GM06990 (cell line): ENCODE data around the gene DCAF11.

Experiments
- DNase-seq: peaks from one replicate; pipeline ENCODE4 v3.0.0-alpha.2; 2011; ENCODE audit not compliant: insufficient read length; ENCODE audit errors: extremely low read depth
- H3K27me3 ChIP-seq: replicated peaks from 2 replicates; pipeline ENCODE4 v1.6.0; 2011; ENCODE audit warnings: low read length; ENCODE audit not compliant: control insufficient read depth, insufficient read depth
- H3K36me3 ChIP-seq: 2 replicates; pipeline ENCODE4 v1.5.1; 2011; ENCODE audit warnings: low read length; ENCODE audit not compliant: control insufficient read depth, insufficient read depth
- H3K4me3 ChIP-seq: replicated peaks from 2 replicates; pipeline ENCODE4 v1.5.1; 2011; ENCODE audit warnings: low read depth, mild to moderate bottlenecking, control low read depth, low read length
- CTCF ChIP-seq: IDR thresholded peaks from 2 replicates; pipeline ENCODE4 v1.5.1; 2011; ENCODE audit warnings: low read length, control low read depth, mild to moderate bottlenecking, inconsistent platforms; ENCODE audit not compliant: insufficient read depth, poor library complexity, severe bottlenecking

The DCAF11 gene

GRCh38 chr14:24072436-24072835 lies 42.1 kb upstream of the DCAF11 start:
- no peak for TF ChIP-seq CTCF
- DNase-seq, result no peak
- no peaks in the 10 kb centered on the region for H3K36me3 ChIP-seq
- H3K4me3 ChIP-seq, result no peak overlapping the region
- no peaks in the 10 kb centered on the region; the same call in 1 of the 2 replicates for H3K27me3 ChIP-seq

- no peak for TF ChIP-seq CTCF
- no peaks in the 10 kb centered on the region; the same call in 1 of the 2 replicates for H3K27me3 ChIP-seq
- H3K36me3 ChIP-seq, result no peaks in the 10 kb centered on the region
- H3K4me3 ChIP-seq, result no peak overlapping the region
- DNase-seq, result no peak
These were observed 41.4 kb upstream of the DCAF11 start for GRCh38 chr14:24072881-24073877.

GRCh38 chr14:24074625-24075484 lies 39.7 kb upstream of the DCAF11 start:
- no peak for TF ChIP-seq CTCF
- no peaks in the 10 kb centered on the region; the same call in 1 of the 2 replicates for H3K27me3 ChIP-seq
- H3K36me3 ChIP-seq, result no peaks in the 10 kb centered on the region
- DNase-seq, result no peak
- H3K4me3 ChIP-seq, result no peak overlapping the region

DNA sequence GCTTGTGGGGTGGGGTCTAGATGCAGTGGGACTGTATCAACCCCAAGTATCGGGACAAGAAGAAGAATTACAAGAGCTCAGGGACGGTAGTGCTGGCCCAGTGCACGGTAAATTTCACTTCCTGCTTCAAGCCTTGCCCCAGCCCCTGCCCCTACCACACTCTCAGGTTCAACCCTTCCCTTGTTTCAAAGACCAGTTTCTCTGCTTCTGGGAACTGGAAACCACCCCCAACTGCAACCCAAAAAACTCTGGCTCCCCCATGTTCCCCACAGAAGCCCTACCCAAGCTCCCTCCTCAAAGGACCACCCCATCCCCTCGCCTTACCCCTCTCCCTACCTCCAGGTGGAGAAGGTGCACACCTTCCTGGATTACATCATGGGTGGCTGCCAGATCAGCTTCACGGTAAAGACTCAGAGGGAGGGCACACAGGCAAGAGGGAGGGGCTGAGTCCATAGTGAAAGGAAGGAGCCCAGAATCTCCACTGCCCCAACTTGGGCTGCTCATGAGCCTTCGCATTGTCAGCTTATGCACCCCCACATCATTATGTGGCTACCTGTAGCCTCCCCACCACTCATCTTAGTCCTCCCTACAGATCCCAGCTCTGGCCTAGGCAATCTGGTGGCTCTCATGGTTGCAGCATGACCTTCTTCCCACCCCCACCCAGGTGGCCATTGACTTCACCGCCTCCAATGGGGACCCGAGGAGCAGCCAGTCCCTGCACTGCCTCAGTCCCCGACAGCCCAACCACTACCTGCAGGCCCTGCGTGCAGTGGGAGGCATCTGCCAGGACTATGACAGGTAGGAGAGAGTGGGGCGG lies 38.9 kb upstream of the DCAF11 start:
- Histone ChIP-seq H3K27me3 (no peaks in the 10 kb centered on the region; the same call in 1 of the 2 replicates), H3K36me3 (no peaks in the 10 kb centered on the region), H3K4me3 (no peak overlapping the region)
- DNase-seq, result peak; percentile 36
- TF ChIP-seq CTCF, result no peak

DNA sequence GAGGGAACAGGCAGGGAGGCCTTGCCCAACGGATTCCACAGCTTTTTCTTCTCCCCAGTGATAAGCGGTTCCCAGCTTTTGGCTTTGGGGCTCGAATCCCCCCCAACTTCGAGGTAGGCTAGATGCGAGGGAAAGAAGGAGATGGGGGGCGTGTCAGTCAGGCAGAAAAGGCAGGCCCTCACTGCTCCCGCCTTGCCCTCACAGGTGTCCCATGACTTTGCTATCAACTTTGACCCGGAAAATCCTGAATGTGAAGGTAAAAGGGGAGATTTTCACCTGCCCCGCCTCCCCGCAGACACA lies 38.3 kb upstream of the DCAF11 start:
- Histone ChIP-seq H3K27me3 (no peaks in the 10 kb centered on the region; the same call in 1 of the 2 replicates), H3K36me3 (no peaks in the 10 kb centered on the region), H3K4me3 (no peak overlapping the region)
- TF ChIP-seq CTCF, result no peak
- no peak for DNase-seq
